OCI-LY7 (cell line): ENCODE results near the gene PAQR6. TPM values are rescaled to one million over a fixed set of nuclear protein-coding genes. Genes with fewer than 3 reads are reported as not detected.
A peak's percentile ranks its signal among the peaks of the same experiment; 100 is the strongest.
"Not testable (repeated sequence)": the region's sequence is repeated elsewhere in the genome, so short reads cannot be mapped to it uniquely, and the experiment has no call there.

Experiments used
- BruUV-seq: library from RNA; stranded (reverse); fragments of 400-500 nt; replicated peaks from 2 replicates; lab custom pipeline; 2021; lab: Mats Ljungman, UMichigan
- CTCF ChIA-PET: fragments of 300-600 bp; sonication (Branson Sonifier 250); formaldehyde crosslinking; loops from one replicate; lab custom pipeline; 2022; ENCODE audit warnings: antibody characterized with exemption; ENCODE audit not compliant: unreplicated experiment; lab: Charles Lee
- POLR2A ChIA-PET: fragments of 300-600 bp; sonication (Branson Sonifier 250); formaldehyde crosslinking; loops from one replicate; lab custom pipeline; 2022; ENCODE audit warnings: antibody characterized with exemption; lab: Charles Lee
- DNase-seq: peaks from one replicate; pipeline ENCODE4 v3.0.0-alpha.2; 2015; ENCODE audit warnings: low spot score
- H2AFZ ChIP-seq: fragments of 200-600 bp; sonication (generic), shearing (Covaris generic); 2 replicates; pipeline ENCODE4 v1.6.1; 2014; ENCODE audit warnings: mild to moderate bottlenecking, antibody characterized with exemption, low read length, moderate library complexity
- H3K27ac ChIP-seq: fragments of 200-600 bp; sonication (generic); 2 replicates; pipeline ENCODE4 v1.5.1; 2014; ENCODE audit warnings: mixed run types, low read depth, mild to moderate bottlenecking, moderate library complexity, low read length, inconsistent platforms; ENCODE audit not compliant: poor library complexity, severe bottlenecking
- H3K36me3 ChIP-seq: fragments of 200-600 bp; sonication (generic); 2 replicates; pipeline ENCODE4 v1.6.1; 2014; ENCODE audit warnings: mild to moderate bottlenecking, antibody characterized with exemption, low read length, moderate library complexity, mixed read lengths; ENCODE audit not compliant: insufficient read depth
- H3K4me1 ChIP-seq: fragments of 200-600 bp; sonication (generic); 2 replicates; pipeline ENCODE4 v1.5.1; 2014; ENCODE audit warnings: mild to moderate bottlenecking, low read length; ENCODE audit not compliant: insufficient read depth, poor library complexity, severe bottlenecking
- H3K4me2 ChIP-seq: fragments of 200-600 bp; sonication (generic); 2 replicates; pipeline ENCODE4 v1.6.1; 2014; ENCODE audit warnings: mild to moderate bottlenecking, low read length
- H3K4me3 ChIP-seq: fragments of 200-600 bp; sonication (generic); 2 replicates; pipeline ENCODE4 v1.5.1; 2014; ENCODE audit warnings: mild to moderate bottlenecking, low read depth, low read length; ENCODE audit not compliant: poor library complexity, severe bottlenecking
- H3K79me2 ChIP-seq: fragments of 200-600 bp; sonication (generic); 2 replicates; pipeline ENCODE4 v1.6.1; 2016; ENCODE audit warnings: low read depth, mild to moderate bottlenecking, low read length, moderate library complexity, mixed read lengths; ENCODE audit not compliant: insufficient read depth
- H3K9me2 ChIP-seq: fragments of 200-600 bp; sonication (generic); 2 replicates; pipeline ENCODE4 v1.6.1; 2016; ENCODE audit warnings: mild to moderate bottlenecking, low read length, mixed read lengths; ENCODE audit not compliant: insufficient read depth
- H3K9me3 ChIP-seq: fragments of 200-600 bp; sonication (generic); 2 replicates; pipeline ENCODE4 v1.6.1; 2014; ENCODE audit warnings: mild to moderate bottlenecking, mixed run types, low read length, mixed read lengths
- H4K20me1 ChIP-seq: fragments of 200-600 bp; sonication (generic); 2 replicates; pipeline ENCODE4 v1.6.1; 2014; ENCODE audit warnings: mild to moderate bottlenecking, antibody characterized with exemption, low read length, moderate library complexity, mixed read lengths; ENCODE audit not compliant: insufficient read depth
- EZH2phosphoT487 ChIP-seq: fragments of 200-600 bp; sonication (generic); IDR thresholded peaks from 2 replicates; pipeline ENCODE4 v1.6.1; 2018; ENCODE audit warnings: low read depth, borderline replicate concordance, mild to moderate bottlenecking, mixed run types, antibody characterized with exemption, low read length, moderate library complexity, mixed read lengths
- intact Hi-C: fragments of 100-400 bp; cut with micrococcal nuclease; formaldehyde crosslinking; loops from one replicate; pipeline ENCODE4 v1.10.0; 2022; ENCODE audit not compliant: unreplicated experiment
- total RNA-seq, 2 experiments: library from RNA; depleted of rRNA in 1 of 2; stranded (reverse); fragments of >200 nt in 1 of 2; shearing (Covaris generic) in 1 of 2; gene quantifications; 2 replicates each; pipeline ENCODE4 v1.2.3, GENCODE V29; 2014 to 2022
- TF ChIP-seq, protein P1 (sequence below): fragments of 200-600 bp; sonication (generic); conservative IDR thresholded peaks from 2 replicates; pipeline ENCODE4 v1.5.1; 2014; ENCODE audit warnings: mild to moderate bottlenecking, antibody characterized with exemption, low read length, moderate library complexity, mixed read lengths

PAQR6 gene
- total RNA-seq, 2 experiments from 2014 or later: 4.2 to 15.7 TPM

DNA sequence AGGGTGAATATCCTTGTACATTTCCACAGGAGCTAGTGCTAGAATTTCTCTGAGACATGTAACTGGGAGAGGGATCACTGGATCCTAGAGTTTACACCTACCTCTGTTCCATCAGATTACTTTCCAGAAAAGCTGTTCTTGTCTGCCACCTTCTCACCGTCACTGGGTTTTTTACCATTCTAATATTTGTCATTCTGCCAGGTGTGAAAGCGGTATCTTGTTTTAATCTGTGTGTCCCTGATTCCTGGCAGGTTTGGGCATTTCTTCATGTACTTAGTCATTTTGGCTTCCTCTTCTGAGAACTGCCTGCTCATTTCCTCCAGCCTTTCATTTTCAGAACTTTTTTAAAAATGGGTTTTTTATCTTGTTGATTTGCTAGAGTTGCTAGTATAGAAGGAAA, 30.0 kb downstream of the PAQR6 start:
- H3K4me1 ChIP-seq: peaks cover 9% of the 10 kb centered on the region

DNA sequence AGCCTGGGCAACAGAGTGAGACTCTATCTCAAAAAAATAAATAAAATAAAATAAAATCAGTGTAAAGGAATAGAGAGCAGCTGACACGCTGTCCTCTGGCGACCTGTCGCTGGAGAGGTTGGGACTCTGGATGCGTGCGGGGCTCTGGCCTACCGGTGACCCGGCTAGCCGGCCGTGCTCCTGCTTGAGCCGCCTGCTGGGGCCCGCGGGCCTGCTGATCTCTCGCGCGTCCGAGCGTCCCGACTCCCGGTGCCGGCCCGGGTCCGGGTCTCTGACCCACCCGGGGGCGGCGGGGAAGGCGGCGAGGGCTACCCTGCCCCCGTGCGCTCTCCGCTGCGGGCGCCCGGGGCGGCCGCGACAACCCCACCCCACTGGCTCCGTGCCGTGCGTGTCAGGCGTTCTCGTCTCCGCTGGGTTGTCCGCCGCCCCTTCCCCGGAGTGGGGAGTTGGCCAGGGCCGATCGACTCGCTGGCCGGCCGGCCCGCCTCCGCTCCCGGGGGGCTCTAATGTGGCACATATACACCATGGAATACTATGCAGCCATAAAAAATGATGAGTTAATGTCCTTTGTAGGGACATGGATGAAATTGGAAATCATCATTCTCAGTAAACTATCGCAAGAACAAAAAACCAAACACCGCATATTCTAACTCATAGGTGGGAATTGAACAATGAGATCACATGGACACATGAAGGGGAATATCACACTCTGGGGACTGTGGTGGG, 31.3 kb downstream of the PAQR6 start:
- BruUV-seq, intact Hi-C loops, CTCF ChIA-PET, POLR2A ChIA-PET, H3K9me2 ChIP-seq, H4K20me1 ChIP-seq, H3K4me3 ChIP-seq, H3K27ac ChIP-seq, H3K4me2 ChIP-seq, DNase-seq, H3K9me3 ChIP-seq, H2AFZ ChIP-seq: not testable (repeated sequence)
- H3K4me1 ChIP-seq: peaks cover 16% of the 10 kb centered on the region
- H3K36me3 ChIP-seq: peaks cover 38% of the 10 kb centered on the region
- H3K79me2 ChIP-seq: peaks cover 32% of the 10 kb centered on the region

More for the DNA sequence above, 30.0 kb downstream of the PAQR6 start:
- Histone ChIP-seq H3K27ac (no peak overlapping the region), H3K79me2 (peaks cover 32% of the 10 kb centered on the region), H3K4me2 (no peak overlapping the region), H3K9me3 (no peaks in the 10 kb centered on the region), H4K20me1 (no peaks in the 10 kb centered on the region), H2AFZ (no peak overlapping the region), H3K9me2 (no peaks in the 10 kb centered on the region), H3K4me3 (no peak overlapping the region), H3K36me3 (peaks cover 38% of the 10 kb centered on the region)
- ChIA-PET POLR2A (interaction anchor here (0.6 to 1.0 kb wide), 2 partner anchors 20 to 23 kb away, joined by 3 to 4 read pairs; no protein-coding TSS in a partner anchor), CTCF (no interaction called here)
- intact Hi-C loops: no loop called here
- DNase-seq: no peak
- TF ChIP-seq, protein P1, sequence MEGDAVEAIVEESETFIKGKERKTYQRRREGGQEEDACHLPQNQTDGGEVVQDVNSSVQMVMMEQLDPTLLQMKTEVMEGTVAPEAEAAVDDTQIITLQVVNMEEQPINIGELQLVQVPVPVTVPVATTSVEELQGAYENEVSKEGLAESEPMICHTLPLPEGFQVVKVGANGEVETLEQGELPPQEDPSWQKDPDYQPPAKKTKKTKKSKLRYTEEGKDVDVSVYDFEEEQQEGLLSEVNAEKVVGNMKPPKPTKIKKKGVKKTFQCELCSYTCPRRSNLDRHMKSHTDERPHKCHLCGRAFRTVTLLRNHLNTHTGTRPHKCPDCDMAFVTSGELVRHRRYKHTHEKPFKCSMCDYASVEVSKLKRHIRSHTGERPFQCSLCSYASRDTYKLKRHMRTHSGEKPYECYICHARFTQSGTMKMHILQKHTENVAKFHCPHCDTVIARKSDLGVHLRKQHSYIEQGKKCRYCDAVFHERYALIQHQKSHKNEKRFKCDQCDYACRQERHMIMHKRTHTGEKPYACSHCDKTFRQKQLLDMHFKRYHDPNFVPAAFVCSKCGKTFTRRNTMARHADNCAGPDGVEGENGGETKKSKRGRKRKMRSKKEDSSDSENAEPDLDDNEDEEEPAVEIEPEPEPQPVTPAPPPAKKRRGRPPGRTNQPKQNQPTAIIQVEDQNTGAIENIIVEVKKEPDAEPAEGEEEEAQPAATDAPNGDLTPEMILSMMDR: no peak
- no peak for TF ChIP-seq EZH2phosphoT487
- no TSS peak for BruUV-seq

- H3K79me2 ChIP-seq: peaks cover 32% of the 10 kb centered on the region
- no TSS peak for BruUV-seq
- H3K4me3 ChIP-seq: peak overlapping the region; percentile 78
- DNase-seq: no peak
- no peaks in the 10 kb centered on the region for H3K9me3 ChIP-seq
- no peak for TF ChIP-seq EZH2phosphoT487
- TF ChIP-seq, protein P1: no peak
- intact Hi-C loops: loop anchor here (5.0 kb wide), 1 partner anchor 122 kb away; no protein-coding TSS in a partner anchor
- ChIA-PET POLR2A (interaction anchor here (0.5 to 2.9 kb wide), 4 partner anchors 11 to 62 kb away, joined by 3 to 18 read pairs (median 10); no protein-coding TSS in a partner anchor), CTCF (interaction anchor here (0.6 kb wide), 2 partner anchors 63 to 99 kb away, joined by 3 read pairs; no protein-coding TSS in a partner anchor)
- peaks cover 16% of the 10 kb centered on the region for H3K4me1 ChIP-seq
- H3K36me3 ChIP-seq: peaks cover 50% of the 10 kb centered on the region
- H3K9me2 ChIP-seq: no peaks in the 10 kb centered on the region
- no peak overlapping the region for H3K27ac ChIP-seq
- H2AFZ ChIP-seq: no peak overlapping the region
- H4K20me1 ChIP-seq: no peaks in the 10 kb centered on the region
- H3K4me2 ChIP-seq: peak overlapping the region; percentile 90
Measured at GRCh38 chr1:156214024-156214748, 33.7 kb downstream of the PAQR6 start.
